ENCODE measurements around the gene POMGNT2. TPM values are rescaled to one million over a fixed set of nuclear protein-coding genes. Genes with fewer than 3 reads are reported as not detected.

Gene POMGNT2
- total RNA-seq = 15.6 TPM
- 39.8 TPM for polyA plus RNA-seq

DNA sequence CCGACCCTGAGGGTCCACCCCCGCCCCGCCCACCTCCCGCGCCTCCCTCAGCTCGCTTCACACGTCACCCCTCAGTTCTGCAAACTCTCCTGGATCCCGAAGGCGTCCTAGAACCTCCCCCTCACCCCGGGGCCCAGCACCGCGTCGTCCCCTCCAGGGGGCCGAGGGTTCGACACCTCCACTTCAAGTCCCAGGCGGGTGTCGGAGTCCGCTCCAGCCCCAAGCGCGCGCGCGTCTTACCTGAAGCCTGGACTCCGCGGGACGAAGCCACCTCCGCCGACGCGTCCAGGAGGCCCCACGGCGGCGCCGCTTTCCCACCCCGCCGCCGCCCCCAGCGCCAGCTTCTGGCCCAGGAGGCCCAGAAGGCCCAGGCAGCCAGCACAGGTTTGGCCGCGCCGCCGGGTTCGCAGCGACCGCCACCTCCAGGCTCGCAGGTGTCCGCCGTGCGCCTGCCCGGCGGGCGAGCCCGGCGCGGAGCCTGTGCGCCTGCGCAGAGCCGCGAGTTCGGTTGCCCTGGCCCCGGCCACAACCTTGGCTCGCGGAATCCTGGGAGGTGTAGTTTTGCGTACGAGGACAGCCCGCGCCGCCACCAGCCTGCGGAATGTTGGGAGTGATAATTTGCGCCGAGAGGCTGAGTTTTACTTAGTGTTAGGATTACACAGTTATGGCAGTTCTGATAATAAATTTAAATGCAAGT, at the start of gene POMGNT2:
TSS of gene POMGNT2 (minus strand) at position 484 of the 697 bp plus-strand sequence. CDS start 24,648 bp downstream, outside the sequence.
- peak within 1 kb of the TSS; percentile 78 for H3K4me3 ChIP-seq (ENCODE audit: low read depth, low read length)
- DNase-seq (ENCODE audit: extremely low spot score) = peak; percentile 63
- no peak within 1 kb of the TSS for H3K27ac ChIP-seq (ENCODE audit: low read depth)
- H3K36me3 ChIP-seq (ENCODE audit: insufficient read depth) = no peaks in the 10 kb centered on the region
- no peaks in the 10 kb centered on the region for H3K4me1 ChIP-seq (ENCODE audit: insufficient read depth)
- WGBS = 2% methylated on average over 71 of the region's 71 CpGs

DNA sequence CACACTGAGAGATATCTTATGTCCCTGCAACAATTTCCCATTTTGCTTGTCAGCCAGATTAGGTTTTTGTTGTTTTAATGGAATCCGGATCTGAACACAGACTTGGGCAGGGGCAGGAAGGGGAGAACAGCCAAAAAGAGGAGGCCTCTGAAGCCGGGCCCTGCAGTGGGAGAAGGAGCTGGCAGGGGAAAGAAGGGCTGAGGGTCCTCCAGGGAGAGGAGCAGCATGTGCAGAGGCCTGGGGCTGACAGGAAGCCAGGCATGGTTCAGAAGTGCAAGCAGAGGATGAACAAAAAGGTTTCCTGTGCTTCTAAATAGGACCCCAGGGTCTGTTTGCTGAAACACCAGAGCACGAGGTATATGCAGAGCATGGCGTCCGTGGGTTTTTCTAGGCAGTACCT, 49.1 kb upstream of the POMGNT2 start:
- Histone ChIP-seq H3K4me1 (ENCODE audit: insufficient read depth) (no peaks in the 10 kb centered on the region), H3K27ac (ENCODE audit: low read depth) (no peak overlapping the region), H3K36me3 (ENCODE audit: insufficient read depth) (no peaks in the 10 kb centered on the region), H3K4me3 (ENCODE audit: low read depth, low read length) (no peak overlapping the region)
- no peak for DNase-seq (ENCODE audit: extremely low spot score)
- whole genome bisulfite sequencing = 83% methylated on average over 5 of the region's 5 CpGs

DNA sequence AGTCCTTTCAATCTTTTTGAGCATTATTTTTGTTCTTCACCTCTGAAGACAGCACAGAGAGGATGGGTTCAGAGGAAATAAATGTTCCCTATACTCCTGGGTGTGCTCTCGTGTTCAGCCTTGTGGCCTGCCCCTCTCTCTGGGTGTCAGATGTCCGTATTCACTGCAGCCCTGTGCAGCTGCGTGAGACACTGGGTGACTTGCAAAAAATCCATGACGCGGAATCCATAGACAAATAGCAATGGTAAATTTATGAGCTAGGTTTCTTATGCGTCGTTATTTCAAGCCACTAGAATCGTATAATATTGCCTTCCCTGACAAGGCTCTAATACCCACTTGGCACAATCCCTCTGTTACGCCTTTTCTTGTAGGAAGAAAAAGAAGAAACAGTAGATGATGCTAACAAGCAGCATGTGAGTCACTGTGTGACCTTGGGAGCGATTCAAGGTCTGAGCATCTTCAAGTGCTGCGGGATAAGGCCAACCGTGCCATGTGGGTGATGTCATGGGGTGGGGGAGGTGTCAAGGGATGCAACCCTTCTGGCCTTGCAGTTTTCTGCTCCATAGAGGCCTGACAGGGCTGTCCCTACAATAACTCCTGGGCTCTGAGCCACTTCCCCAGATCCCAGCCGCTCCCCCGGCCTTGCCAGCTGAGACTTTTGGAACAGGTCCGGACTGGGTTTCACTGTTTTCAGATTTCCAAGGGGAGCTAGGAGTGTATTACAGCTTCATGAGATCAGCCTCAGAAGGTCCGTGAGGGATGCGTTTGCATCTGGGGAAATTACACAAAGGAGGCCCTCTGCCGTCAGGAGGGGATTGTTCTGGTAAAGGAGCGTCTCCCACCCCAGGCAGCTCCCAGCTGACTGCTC, 47.6 kb upstream of the POMGNT2 start:
- Histone ChIP-seq H3K27ac (ENCODE audit: low read depth) (no peak overlapping the region), H3K4me3 (ENCODE audit: low read depth, low read length) (no peak overlapping the region), H3K4me1 (ENCODE audit: insufficient read depth) (no peaks in the 10 kb centered on the region), H3K36me3 (ENCODE audit: insufficient read depth) (no peaks in the 10 kb centered on the region)
- DNase-seq (ENCODE audit: extremely low spot score) = peak; percentile 39
- WGBS = 19% methylated on average over 19 of the region's 19 CpGs

DNA sequence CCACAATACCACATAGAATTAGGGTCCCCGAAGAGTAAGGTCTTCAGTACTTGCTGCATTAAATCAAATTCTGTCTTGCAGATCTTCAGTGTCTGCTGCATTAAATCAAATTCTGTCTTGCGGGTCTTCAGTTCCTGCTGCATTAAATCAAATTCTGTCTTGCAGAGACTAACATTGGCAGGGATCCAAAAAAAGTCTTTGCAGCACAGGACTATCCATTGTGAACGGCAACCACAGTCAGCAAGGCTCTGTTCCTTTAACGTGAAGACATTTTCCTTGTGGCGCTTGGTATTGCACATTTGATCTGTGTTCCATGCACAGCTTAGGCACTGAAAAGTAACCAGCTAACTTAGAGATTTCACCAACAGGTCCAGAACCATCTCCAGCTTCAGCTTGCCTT, 46.8 kb upstream of the POMGNT2 start:
- DNase-seq (ENCODE audit: extremely low spot score) = no peak
- no peak overlapping the region for H3K27ac ChIP-seq (ENCODE audit: low read depth)
- no peaks in the 10 kb centered on the region for H3K4me1 ChIP-seq (ENCODE audit: insufficient read depth)
- no peak overlapping the region for H3K4me3 ChIP-seq (ENCODE audit: low read depth, low read length)
- H3K36me3 ChIP-seq (ENCODE audit: insufficient read depth) = no peaks in the 10 kb centered on the region
- WGBS = 23% methylated on average over 5 of the region's 5 CpGs

DNA sequence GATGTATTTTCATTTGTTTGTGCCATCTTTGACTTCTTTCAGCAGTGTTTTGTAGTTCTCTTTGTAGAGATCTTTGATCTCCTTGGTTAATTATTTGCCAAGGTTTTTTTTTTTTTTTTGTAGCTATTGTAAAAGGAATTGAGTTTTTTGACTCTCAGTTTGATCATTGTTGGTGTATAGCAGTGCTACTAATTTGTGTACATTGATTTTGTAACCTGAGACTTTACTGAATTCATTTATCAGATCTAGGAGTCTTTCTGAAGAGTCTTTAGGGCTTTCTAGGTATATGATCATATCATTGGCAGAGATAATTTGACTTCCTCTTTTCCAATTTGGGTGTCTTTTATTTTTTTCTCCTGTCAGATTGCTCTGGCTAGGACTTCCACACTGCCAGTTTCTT, 42.2 kb upstream of the POMGNT2 start:
- no peaks in the 10 kb centered on the region for H3K4me1 ChIP-seq (ENCODE audit: insufficient read depth)
- H3K4me3 ChIP-seq (ENCODE audit: low read depth, low read length) = no peak overlapping the region
- DNase-seq (ENCODE audit: extremely low spot score) = no peak
- no peaks in the 10 kb centered on the region for H3K36me3 ChIP-seq (ENCODE audit: insufficient read depth)
- no peak overlapping the region for H3K27ac ChIP-seq (ENCODE audit: low read depth)

DNA sequence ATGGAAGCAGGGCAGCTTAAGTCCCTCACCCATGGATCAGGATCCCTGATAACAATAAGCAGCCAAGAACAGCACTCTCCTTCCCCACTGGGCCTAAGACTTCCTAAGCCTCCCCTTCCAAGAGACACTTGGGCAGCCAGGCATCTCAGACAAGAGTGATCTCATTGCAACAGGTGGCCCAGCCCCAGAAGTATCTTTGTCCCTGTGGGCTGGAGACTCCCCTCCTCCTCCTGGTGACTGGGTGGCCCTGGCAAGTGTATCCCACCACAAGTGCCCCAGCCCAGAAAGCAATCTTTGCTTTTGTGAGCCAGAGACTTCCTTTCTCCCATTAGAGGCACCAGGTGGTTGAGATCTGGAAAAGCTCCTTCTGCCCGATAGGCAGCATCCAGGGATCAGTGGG, 40.7 kb upstream of the POMGNT2 start:
- DNase-seq (ENCODE audit: extremely low spot score) = no peak
- no peaks in the 10 kb centered on the region for H3K36me3 ChIP-seq (ENCODE audit: insufficient read depth)

DNA sequence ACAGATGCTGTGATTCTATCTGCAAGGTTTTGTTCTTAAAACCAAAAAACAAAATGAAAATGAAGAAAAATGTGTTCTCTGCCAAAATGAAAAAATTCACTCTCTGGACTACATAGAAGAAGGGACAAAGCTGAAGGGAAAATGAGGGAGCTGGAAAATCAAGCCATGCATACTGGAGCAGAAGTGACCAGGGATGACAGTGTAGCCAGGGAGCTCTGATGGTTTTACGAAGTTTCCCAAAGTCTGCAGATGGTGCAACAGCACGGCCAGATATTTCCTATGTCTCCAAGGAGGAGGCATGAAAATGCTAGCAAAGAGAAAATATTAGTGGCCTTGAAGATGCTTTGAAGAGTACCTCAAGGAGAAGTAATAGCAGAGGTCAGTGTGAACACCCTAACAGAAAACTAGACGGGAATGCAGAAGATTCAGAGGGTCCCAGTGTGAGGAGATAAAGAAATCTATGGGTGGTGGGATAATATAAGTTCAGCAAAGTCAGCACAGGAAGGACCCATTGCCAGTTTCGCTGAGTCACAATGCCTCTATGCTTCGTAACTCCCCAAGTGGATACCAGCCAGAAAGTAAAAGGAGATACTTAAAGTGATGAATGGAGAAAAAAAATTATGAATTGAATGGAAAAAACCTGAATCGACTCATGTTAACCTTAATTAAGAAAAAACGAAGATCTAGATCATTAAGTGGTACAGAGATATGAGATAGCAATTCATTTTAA, 39.0 kb upstream of the POMGNT2 start:
- H3K27ac ChIP-seq (ENCODE audit: low read depth) = no peak overlapping the region
- no peak for DNase-seq (ENCODE audit: extremely low spot score)
- no peaks in the 10 kb centered on the region for H3K36me3 ChIP-seq (ENCODE audit: insufficient read depth)
- no peaks in the 10 kb centered on the region for H3K4me1 ChIP-seq (ENCODE audit: insufficient read depth)
- no peak overlapping the region for H3K4me3 ChIP-seq (ENCODE audit: low read depth, low read length)
- WGBS = 66% methylated on average over 7 of the region's 7 CpGs

More for the DNA sequence above, 40.7 kb upstream of the POMGNT2 start:
- WGBS = 93% methylated on average over 1 of the region's 1 CpG
- Histone ChIP-seq H3K4me3 (ENCODE audit: low read depth, low read length) (no peak overlapping the region), H3K27ac (ENCODE audit: low read depth) (no peak overlapping the region), H3K4me1 (ENCODE audit: insufficient read depth) (no peaks in the 10 kb centered on the region)

DNA sequence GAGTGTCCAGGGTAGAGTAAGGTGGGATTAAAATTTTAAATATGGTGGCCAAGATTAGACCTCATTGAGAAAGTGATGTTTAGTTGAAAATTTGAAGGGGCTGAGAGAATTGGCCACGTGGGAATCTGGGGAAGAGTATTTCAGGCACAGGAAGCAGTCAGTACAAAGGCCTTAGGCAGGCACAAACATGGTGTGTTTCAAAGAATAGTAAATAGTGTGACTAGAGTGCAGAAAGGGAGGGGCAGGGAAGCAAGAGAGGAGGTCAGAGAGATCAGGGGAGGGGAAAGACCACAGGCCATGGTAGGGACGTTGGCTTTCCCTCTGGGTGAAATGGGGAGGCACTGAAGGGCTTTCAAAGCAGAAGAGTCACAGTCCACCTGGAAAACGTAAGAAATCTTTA, 36.6 kb upstream of the POMGNT2 start:
- Histone ChIP-seq H3K36me3 (ENCODE audit: insufficient read depth) (no peaks in the 10 kb centered on the region), H3K27ac (ENCODE audit: low read depth) (no peak overlapping the region), H3K4me3 (ENCODE audit: low read depth, low read length) (no peak overlapping the region), H3K4me1 (ENCODE audit: insufficient read depth) (no peaks in the 10 kb centered on the region)
- WGBS = 26% methylated on average over 3 of the region's 3 CpGs
- DNase-seq (ENCODE audit: extremely low spot score) = no peak

DNA sequence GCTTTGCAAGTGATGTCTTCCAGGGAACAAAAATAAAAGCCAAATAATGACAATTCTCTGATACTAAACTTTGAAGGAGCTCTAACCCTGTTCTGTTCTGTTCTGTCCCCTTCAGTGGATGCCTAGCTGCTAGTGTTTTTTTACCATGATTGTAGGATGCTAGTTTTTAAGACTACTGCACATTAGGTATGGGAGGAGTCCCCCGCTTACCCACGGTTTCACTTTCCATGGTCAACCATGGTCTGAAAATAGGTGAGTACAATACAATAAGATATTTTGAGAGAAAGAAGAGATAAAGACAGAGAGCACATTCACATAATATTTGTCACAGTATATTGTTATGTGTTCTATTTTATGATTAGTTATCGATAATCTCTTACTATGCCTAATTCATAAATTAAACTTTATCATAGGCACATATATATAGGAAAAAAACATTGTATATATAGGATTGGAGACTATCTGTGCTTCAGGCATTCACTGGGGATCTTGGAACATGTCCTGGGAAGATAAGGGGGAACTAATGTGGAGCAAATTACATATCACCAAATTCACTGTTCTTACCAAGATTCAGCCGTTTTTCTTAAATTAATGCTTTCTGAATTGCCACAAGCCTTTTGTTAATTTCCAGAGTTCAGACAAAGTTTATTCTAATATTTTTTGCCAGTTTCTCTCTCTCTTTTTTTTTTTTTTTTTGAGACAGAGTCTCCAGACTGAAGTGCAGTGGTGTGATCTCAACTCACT, 32.8 kb upstream of the POMGNT2 start:
- H3K4me3 ChIP-seq (ENCODE audit: low read depth, low read length) = no peak overlapping the region
- H3K4me1 ChIP-seq (ENCODE audit: insufficient read depth) = no peaks in the 10 kb centered on the region
- no peak overlapping the region for H3K27ac ChIP-seq (ENCODE audit: low read depth)
- no peak for DNase-seq (ENCODE audit: extremely low spot score)
- no peaks in the 10 kb centered on the region for H3K36me3 ChIP-seq (ENCODE audit: insufficient read depth)
- 83% methylated on average over 4 of the region's 4 CpGs for WGBS

DNA sequence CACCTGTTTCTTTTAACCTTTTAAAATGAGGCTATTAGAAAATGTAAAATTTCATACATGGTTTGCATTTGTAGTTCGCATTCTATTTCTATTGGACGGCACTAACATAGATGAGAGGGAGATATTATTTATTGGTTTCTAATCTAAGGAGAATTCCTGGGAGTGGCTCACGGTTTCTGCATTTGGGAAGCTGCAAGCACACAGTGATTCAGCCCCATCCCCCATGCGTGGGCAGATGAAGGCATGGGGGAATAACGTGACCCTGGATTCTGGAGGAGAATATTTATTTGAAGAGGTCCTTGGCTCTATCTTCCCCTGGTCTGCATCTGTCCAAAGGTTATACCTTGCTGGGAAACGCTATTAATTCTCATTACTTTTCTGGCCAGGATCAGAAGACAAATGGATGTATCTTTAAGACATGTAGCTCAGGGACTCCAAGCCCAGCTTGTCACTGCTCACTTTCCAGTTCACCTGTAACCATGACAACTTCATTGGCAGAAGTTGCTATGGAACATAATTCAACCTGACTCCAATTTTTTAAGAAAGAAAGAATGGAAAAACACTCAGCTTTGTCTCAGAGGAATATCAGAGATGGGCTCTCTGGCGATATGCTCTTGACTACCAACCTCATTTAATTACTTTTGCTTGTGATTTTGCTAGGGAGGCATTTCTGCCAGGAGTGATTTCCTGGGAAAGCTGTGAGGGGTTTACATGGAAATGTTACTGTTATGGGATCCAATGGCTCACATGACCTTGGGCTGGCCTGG, 27.2 kb upstream of the POMGNT2 start:
- WGBS = 73% methylated on average over 7 of the region's 7 CpGs
- DNase-seq (ENCODE audit: extremely low spot score) = no peak

DNA sequence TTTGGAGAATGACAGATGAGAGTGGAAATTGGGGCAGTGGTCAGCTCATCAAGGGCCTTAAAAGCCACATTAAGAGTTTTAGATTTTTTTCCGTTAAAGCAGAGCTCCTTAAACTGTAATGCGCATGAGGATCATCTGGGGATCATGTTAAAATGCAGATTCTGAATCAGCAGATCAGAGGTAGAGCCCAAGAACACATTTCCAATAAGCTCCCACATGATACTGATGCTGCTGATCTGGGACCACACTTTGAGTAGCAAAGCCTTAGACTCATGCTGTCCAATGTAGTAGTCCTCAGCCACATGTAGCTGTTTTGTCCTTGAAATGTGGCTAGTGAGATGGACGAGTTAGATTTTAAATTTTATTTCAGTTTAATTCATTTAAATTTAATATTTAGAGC, 26.3 kb upstream of the POMGNT2 start:
- no peaks in the 10 kb centered on the region for H3K36me3 ChIP-seq (ENCODE audit: insufficient read depth)
- DNase-seq (ENCODE audit: extremely low spot score) = no peak
- no peak overlapping the region for H3K4me3 ChIP-seq (ENCODE audit: low read depth, low read length)
- H3K27ac ChIP-seq (ENCODE audit: low read depth) = no peak overlapping the region
- no peaks in the 10 kb centered on the region for H3K4me1 ChIP-seq (ENCODE audit: insufficient read depth)
- WGBS = 88% methylated on average over 3 of the region's 3 CpGs

More for the DNA sequence above, 27.2 kb upstream of the POMGNT2 start:
- Histone ChIP-seq H3K36me3 (ENCODE audit: insufficient read depth) (no peaks in the 10 kb centered on the region), H3K4me3 (ENCODE audit: low read depth, low read length) (no peak overlapping the region), H3K27ac (ENCODE audit: low read depth) (no peak overlapping the region), H3K4me1 (ENCODE audit: insufficient read depth) (no peaks in the 10 kb centered on the region)

DNA sequence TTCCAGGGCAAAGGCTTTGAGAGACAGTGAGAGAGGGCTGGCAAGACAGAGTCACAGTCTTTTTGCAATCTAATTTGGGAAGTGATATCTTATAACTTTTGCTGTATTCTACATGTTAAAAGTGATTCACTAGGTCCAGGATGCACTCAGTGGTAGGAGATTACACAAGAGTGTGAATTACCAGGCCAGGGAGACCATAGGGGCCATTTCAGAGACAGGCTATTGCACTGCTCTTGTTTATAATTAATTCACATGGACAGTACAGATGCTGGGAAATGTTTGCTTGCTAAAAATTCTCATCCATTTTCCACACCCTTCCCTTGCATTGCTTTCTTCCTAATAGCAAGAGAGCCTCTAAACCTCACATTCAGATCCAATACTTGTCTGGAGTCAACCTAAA, 22.6 kb upstream of the POMGNT2 start:
- no peak for DNase-seq (ENCODE audit: extremely low spot score)
- no peak overlapping the region for H3K4me3 ChIP-seq (ENCODE audit: low read depth, low read length)
- no peak overlapping the region for H3K27ac ChIP-seq (ENCODE audit: low read depth)
- no peaks in the 10 kb centered on the region for H3K36me3 ChIP-seq (ENCODE audit: insufficient read depth)
- H3K4me1 ChIP-seq (ENCODE audit: insufficient read depth) = no peaks in the 10 kb centered on the region

DNA sequence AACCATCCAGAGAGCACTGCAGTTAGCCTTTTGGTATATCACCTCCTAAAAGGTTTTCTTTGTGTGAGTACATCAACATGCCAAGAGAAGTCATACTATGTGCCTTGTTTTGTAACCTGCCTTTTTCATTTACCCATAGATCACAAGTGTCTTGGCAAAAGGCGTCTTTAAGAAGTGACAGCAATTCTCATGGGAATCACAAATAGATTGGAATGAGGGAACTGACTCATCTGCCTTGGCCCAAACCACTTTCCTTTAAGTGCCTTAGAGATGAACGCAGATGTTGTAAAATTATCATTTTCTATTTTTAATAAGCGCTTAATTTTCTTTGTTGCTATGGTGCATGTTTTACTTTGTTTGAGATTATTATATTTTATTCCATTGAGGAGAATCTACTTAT, 20.7 kb upstream of the POMGNT2 start:
- WGBS = 59% methylated on average over 3 of the region's 3 CpGs
- no peaks in the 10 kb centered on the region for H3K4me1 ChIP-seq (ENCODE audit: insufficient read depth)
- H3K27ac ChIP-seq (ENCODE audit: low read depth) = no peak overlapping the region
- no peak overlapping the region for H3K4me3 ChIP-seq (ENCODE audit: low read depth, low read length)
- H3K36me3 ChIP-seq (ENCODE audit: insufficient read depth) = no peaks in the 10 kb centered on the region
- DNase-seq (ENCODE audit: extremely low spot score) = no peak

Data from urinary bladder (tissue), 4 donors.